T-helper 1 cell (primary cell): ENCODE data around the gene HECW1.
"Not testable (repeated sequence)": the region's sequence is repeated elsewhere in the genome, so short reads cannot be mapped to it uniquely, and the experiment has no call there.

Source experiments
- DNase-seq, 5 donors: peaks; one replicate each; pipeline ENCODE4 v3.0.0-alpha.2; 2012 to 2020

The HECW1 gene

DNA sequence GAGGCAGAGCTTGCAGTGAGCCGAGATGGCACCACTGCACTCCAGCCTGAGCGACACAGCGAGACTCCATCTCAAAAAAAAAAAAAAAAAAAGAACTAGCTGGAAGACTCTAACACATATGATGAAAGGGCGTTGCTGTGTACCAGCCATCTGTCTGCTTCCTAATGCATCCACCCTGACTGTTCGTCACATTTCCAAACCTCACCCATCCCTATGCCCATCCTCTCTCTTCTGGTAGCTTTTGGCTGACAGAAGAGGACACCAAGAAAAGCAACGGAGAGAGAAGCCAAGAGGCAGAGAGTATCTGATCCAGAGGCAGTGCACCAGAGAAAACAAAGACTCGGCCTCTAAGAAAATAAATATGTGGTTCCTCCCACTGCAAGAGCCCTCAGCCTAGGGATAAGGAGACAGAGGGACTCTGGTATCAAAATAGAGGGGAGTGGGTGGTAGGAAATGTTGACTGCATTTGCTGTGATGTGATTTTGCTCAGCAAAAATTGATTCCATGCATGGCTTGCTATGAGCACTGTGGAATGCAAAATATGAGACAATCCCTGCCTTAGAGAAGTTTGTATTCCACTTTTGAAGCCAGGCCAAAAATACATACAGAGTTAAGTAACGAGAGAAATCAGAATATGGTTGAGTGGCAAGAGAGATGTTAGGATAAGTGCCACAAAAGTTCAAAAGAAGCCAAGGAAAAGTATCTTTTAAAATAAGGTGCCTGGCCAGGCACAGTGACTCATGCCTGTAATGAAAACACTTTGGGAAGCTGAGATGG, 369.6 kb downstream of the HECW1 start:
- no peak for DNase-seq

DNA sequence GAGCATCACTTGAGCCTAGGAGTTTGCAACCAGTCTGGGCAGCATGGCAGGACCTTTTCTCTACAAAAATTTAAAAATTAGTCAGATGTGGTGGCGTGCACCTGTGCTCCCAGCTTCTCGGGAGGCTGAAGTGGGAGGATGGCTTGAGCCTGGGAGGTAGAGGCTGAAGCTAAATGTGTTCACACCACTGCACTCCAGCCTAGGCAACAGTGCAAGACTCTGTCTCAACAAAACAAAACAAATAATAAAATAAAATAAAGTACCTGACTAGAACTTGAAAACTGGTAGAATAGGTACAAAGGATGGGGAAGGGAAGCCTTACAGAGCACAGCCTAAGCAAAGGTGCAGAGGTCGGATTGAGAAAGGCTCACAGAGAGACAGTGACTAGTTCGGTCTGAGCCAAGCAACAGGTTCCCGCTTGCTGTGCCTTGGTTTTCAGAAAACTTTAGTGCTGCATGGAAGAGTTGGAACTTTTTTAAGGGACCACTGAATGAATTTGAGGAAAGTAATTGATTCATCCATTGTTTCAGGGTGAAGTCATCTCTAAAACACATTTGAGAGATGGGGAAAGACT, 370.3 kb downstream of the HECW1 start:
- DNase-seq: no peak

DNA sequence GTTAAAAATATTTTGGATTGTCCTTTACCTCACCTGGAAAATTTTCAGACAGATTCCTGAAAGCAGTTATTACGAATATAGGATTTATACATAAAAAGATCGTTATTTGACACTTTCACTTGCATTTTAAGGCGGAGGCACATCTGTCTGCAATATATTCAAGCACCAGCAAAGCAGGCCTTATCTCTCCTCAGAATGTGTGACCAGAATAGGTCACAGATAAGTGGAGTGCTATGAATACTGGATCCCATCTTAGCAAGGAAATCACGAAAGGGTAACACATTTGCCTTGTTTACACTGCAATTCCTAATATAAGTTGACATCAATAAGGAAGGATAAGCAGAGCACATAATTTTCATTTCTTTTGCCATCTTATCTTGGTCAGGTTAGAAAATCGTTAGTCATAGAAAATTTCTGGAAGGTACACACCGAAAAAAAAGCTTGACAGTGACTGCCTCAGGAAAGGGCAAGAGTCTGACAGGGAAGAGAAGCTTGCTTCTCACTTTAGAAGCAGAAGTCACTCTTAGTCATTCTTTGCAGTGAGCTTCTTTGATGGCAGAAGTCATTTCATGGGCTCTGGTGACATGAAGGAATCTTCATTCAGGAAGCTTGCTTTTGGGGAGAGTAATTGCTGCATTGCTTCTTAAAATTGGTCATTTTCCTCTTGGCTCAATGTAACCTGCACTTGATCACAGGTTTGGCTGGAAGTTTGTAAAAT, 372.4 kb downstream of the HECW1 start:
- DNase-seq: no peak

DNA sequence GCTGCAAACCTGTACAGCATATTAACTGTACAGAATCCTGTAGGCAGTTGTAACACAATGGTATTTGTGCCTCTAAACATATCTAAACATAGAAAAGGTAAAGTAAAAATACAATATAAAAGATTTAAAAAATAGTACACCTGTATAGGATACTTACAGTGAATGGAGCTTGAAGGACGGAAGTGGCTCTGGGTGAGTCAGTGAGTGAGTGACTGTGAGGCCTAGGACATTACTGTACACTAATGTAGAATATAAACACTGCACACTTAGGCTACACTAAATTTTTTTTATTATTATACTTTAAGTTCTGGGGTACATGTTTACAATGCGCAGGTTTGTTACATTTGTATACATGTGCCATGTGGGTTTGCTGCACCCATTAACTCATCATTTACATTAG, 373.1 kb downstream of the HECW1 start:
- no peak for DNase-seq

DNA sequence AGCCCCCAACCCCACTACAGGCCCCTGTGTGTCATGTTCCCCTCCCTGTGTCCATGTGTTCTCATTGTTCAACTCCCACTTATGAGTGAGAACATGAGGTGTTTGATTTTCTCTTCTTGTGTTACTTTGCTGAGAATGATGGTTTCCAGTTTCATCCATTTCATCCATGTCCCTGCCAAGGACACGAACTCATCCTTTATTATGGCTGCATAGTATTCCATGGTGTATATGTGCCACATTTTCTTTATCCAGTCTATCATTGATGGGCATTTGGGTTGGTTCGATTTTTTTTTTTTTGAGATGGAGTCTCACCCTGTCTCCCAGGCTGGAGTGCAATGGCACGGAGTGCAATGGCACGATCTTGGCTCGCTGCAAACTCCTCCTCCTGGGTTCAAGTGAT, 373.6 kb downstream of the HECW1 start:
- not testable (repeated sequence) for DNase-seq

DNA sequence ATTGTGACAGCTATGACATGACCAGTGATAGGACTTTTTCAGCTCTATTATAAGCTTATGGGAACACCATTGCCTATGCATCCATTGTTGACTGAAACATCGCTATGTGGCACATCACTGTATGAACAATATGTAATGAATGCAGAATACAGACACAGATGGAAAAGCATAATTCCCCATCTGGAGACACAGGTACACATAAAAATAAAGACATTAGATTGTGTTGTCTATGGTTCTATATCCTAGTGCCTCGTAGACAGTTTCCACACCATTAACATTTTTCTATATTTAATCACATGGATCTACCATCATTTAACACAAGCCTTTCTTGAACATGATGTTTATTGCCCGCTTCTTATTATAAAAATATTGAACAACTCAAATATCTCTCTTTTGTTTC, 374.2 kb downstream of the HECW1 start:
- no peak for DNase-seq

DNA sequence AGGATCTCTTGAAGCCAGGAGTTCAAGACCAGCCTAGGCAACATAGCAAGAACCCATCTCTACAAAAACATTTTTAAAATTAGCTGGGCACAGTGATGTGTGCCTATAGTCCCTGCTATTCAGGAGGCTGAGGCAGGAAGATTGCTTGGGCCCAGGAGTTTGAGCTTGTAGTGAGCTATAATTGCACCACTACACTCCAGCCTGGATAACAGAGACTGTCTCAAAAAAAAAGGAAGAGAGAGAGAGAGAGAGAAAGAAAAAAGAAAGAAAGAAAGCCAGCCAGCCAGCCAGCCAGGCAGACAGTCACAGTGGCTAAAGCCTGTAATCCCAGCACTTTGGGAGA, 375.3 kb downstream of the HECW1 start:
- DNase-seq: no peak

DNA sequence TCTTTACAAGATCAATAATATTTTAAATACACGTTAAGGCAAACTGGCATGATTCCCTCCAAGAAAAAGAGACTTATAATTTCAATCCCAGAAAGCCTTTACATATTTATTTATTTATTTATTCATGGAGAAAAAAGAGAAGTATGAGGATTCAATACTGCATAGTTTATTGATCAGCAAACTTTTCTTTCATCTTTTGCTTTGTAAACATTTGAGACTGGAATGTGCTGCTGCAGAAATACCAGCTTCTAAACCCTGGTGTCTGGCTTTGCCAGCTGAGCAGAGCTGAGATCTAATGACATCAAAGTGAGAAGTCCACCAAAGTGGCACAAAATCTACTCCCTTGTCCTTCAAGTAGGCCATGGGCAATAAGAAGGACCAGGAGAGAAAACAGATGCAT, 376.8 kb downstream of the HECW1 start:
- DNase-seq: no peak

DNA sequence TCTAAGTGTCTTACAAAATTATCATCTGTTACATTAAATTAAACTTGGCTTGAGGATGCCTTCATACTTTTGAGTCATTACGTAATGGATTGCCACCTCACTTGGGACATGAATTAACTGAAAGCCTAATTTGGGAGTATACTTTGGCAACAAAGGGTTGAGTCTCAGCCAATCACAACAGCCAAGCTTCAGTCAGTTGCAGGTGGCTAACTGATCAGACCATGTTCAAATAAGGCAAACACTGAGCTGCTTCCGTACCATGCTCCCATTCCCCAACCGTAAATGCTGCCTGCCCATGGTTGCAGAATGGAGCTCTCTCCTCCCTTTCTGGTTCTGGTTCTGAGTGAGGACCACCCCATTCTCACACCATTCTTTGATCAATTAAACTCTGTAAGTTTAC, 377.6 kb downstream of the HECW1 start:
- no peak for DNase-seq

DNA sequence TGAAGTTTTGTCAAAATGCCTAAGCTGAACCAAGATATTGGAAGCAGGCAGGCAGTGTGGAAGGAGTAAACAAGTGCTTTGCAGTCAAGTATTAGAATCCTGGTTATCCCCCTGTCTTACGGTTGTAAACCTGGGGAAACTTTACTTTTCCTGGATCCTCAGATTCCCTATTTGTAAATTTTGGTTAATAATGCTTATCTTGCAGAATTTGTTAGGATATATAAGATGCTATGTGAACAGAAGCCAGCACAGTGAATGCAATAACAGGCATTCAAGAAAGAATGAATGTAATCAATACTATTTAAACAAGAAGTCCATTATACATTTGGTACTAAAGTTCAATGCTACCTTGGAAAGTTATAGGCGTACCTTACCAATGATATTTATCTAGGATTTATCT, 378.7 kb downstream of the HECW1 start:
- DNase-seq: no peak

DNA sequence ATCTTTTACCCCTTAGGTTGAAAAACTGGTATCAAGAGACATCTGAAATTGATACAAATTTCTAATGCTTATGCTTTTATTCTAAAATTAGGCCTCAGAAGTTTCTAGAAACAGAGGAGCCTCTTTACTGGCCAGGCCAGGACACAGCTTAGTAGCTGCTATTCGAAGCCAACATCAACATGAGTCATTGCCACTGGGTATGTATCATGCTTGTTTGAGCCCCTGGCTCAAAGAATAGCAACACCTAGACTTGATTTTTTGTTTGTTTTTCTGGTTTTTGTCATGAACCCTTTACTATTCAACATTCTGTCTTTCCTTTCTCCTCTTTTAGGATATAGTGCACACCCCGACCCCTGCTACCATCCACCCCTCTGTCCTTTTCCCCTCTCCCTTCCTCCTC, 379.5 kb downstream of the HECW1 start:
- DNase-seq: no peak

DNA sequence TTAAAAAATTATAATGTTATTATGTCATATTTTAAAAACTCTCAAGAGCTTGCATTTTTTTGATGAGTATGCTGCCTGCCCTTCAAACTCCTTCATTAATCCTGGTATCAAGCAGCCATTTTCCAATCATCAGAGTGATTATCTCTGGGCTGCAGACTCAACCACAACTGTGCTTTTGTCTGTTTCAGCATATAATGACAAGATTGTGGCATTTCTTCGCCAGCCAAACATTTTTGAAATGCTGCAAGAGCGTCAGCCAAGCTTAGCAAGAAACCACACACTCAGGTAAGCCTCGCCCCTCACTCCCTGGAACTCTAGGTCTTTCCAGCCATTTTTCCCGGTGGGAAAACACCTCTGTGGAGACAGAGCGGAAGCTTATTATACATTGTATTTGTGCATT, 380.4 kb downstream of the HECW1 start:
- no peak for DNase-seq

DNA sequence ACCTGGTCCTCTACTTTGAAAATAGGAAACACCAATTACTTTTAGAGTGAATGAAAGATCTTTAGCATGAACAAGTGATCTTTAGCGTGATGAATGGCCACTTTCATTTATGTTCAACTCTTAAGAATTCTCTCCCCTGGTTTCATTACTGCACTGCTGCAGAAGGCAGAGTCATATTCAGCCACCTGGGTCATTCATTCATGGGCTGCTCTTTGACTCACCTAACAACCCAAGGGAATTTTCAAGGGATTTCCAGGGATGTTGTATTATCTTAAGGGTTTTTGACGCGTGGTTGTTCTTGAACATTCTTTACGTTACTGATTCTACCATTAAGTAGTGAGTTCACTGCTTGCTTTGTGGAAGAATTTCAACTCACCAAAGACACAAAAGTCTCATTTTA, 383.1 kb downstream of the HECW1 start:
- DNase-seq: no peak

DNA sequence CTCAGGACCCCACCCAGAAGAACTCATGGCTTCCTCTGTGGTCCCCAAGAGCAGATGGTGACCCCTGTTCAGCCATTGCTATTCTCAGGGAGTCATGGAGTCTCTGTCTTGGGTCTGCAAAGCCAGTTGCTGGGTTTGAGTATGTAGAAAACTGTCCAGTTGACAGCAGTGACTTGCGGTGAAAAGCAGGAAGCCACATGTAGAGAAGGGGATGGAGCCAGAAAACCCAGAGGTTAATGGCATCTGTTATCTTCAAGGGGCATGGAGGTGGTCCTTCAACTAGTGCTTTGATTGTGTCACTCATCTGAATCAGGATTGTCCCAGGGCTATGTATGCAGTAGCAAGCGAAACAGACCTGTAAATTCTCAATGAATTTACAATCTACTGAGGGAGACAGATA, 384.1 kb downstream of the HECW1 start:
- DNase-seq: no peak

DNA sequence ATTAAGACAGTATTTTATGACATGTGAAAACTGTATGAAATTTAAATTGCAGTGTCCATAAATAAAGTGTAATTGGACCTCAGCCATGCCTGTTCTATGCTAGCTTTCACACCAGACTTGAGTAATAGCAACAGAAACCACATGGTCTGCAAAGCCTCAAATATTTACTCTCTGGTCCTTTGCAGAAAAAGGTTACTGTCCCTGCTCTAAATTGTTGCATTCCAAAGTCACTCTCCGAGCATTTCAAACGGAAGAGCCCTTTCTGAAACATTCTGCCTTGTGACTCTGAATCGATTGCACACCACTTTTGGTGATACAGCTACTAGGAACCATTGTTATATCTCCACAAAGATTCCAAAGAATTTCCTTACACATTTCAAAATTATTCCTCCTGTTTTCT, 389.4 kb downstream of the HECW1 start:
- no peak for DNase-seq

DNA sequence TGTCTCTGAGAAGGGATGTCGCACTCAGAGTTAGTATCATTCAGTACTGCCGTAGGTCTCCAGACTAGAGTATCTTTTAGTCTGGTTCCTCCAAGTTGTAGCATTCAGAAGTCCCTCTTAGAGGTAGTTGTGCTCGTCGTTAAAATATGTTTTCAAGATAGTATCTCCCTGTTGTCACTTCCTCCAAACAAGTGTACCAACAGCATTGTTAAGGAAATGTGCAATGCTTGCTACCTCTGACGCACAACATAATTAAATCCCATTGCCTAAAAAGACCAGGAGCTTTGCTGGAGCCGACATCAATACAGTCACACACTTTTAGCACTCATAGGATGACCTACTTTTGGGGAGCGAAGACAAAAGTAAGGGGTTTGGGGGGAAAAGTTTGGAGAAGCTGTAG, 390.5 kb downstream of the HECW1 start:
- DNase-seq: no peak

DNA sequence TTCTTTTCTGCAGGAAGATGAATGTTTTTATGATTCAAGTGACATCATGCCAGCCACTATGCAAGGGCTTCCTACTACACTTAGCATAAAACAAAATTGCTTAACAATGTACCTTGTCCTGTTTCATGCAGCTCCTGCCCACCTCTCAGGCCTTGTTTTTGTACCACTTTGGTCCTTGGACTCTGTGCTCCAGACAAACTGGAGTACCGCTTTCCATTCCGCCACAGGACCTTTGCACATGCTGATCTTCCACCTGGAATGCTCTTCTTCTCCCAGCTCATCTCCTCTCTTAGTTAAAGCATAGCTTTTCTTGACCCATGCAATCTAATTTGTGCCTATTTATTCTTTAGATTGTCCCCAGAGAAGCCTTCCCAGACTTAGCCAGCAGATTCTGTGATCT, 393.0 kb downstream of the HECW1 start:
- DNase-seq: no peak

DNA sequence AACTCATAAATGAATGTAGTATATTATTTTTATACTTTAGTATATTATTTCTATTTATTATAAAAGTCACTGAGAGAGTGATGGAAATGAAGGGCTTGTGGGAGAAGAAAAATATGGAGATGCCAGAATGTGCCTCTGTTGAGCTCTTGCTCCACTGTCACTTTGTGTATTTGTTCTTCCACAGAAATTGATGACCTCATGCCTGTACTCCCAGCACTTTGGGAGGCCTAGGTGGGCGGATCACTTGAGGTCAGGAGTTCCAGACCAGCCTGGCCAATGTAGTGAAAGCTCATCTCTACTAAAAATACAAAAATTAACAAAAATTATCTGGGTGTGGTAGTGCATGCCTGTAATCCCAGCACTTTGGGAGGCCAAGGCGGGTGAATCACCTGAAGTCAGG, 394.0 kb downstream of the HECW1 start:
- DNase-seq: no peak

DNA sequence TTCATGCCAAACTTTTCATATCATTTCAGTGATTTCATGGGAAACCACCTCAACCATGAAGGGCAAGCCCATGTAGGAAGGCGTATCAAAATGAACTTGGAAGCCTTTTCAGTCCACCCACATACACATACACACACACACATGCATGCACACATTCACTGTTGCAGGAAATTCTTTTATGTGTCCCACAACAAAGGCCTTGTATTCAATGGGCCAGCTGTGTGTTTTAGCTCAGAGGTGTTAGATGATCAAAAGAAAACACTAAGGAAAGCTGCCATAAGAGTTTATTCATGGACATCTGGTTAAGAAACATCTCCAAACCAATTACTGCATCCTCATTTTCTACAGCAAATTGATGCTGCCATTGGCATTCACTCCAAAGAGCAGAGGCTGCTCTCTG, 396.0 kb downstream of the HECW1 start:
- DNase-seq: no peak

DNA sequence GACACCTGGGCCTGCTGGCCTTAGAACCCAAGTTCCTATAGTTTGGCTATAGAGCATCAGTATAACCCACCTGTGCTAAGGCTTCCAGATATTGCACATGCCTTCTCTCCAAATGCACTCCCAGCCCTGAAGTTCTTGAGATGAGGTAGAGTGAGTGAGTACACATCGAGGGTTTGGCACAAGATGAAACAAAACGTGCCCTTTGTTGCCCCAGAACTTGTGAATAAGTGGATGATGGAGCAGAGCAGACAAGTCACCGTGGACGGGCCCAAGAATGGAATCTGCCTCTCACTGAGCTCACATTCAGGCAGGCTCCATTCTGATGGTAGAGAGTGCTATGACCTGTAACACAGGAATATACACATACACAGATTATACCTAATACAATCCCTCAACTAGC, 397.5 kb downstream of the HECW1 start:
- DNase-seq: no peak

DNA sequence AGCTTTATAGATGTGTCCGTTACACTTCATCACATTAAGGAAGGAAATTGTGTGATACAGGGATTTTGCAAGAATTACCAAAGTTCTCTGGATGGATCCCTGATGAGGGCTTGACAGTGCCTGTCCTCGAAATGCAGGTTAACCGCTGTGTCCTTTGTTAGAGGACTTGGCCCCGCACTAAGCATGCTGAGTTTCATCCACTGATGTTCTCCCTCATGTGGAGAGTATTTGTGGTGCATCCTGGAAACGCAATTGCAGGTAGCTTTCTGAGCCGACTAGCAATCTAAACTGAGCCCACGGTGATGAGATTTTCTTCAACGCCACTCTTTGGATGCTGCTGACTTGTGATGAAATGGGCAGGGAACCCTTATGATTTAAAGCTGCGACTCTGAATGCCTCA, 398.6 kb downstream of the HECW1 start:
- DNase-seq: no peak

DNA sequence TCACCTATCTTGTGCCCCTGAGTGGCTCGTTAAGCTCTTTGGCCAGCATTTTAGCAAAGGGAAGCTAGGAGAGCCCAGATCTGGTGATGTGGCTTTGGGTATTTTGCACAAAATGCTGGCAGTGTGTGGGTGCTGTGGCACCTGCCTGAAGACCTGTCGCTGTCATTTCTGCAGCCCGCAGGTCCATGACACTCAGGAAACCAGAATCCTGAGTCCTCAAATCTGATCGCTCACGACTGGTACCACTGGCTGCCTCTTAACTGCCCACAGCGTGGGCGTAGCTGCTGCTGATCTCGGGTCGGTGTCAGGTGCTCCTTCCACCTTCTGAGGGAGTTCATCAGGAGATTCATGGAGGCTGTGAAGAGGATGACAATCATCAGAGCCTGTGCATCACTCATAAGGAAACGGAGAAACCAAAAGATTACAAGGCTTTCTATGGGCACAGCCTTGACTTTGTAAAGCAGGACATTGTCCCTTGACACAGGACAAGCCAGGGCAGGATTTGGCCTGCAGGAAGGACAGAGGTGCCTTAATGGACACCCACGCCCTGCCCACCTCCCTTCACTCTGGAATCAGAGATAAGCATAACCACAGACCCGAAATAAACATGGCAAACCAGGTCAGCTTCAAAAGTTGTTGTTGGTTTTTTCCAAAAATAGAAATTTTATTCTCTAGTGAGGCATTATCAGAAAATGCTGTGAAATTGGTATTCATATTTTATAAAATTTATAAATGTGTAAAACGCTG, 399.5 kb downstream of the HECW1 start:
- no peak for DNase-seq

DNA sequence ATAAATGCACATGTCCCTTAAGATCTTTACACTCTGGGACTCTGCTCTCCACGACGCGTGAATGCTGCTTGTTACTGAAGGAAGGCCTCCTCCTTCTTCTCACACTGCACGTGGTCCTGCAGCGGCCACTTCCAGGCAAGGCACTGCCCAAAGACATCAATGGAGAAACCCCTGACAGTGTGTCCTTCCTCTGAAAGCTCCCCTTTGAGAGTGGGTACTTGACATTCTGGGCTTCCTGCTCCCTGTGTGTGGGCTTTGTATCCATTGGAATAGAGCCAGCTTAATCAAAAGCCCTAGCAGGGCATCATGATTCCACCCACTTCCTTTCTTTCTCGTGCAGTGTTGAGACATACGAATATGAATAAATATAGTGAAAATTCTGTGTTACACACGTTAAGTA, 400.8 kb downstream of the HECW1 start:
- peak in 1 of 5 donors; percentile 27 for DNase-seq
